Coronary artery (tissue), 2 donors: ENCODE data around the gene SPINDOC.

Experiments
- DNase-seq: peaks from one replicate; pipeline ENCODE4 v3.0.0-alpha.2; 2017; ENCODE audit warnings: low spot score
- H3K27ac ChIP-seq, 2 donors: fragments of 200-600 bp; sonication (generic); one replicate each; pipeline ENCODE4 v1.5.1; 2016 to 2019
- H3K4me3 ChIP-seq: fragments of 200-600 bp; sonication (generic); 2 replicates; pipeline ENCODE4 v1.5.1; 2016; ENCODE audit warnings: mild to moderate bottlenecking, moderate library complexity
- CTCF ChIP-seq: fragments of 200-600 bp; sonication (generic); IDR thresholded peaks from one replicate; pipeline ENCODE4 v1.5.1; 2019; ENCODE audit warnings: antibody characterized with exemption

The SPINDOC gene

GRCh38 chr11:63840356-63841060, 27.3 kb downstream of the SPINDOC start:
- peak overlapping the region; percentile 12 to 89 for H3K27ac ChIP-seq
- H3K4me3 ChIP-seq: peak overlapping the region; percentile 89
- no peak for TF ChIP-seq CTCF
- DNase-seq: no peak

GRCh38 chr11:63841554-63841953, 28.3 kb downstream of the SPINDOC start:
- H3K4me3 ChIP-seq: peak overlapping the region; percentile 89
- H3K27ac ChIP-seq: peak overlapping the region; percentile 51
- DNase-seq: no peak
- TF ChIP-seq CTCF: no peak

- Histone ChIP-seq H3K27ac (no peak overlapping the region), H3K4me3 (no peak overlapping the region)
- DNase-seq: no peak
- TF ChIP-seq CTCF: no peak
Observed at GRCh38 chr11:63843041-63843440, 29.8 kb downstream of the SPINDOC start.

GRCh38 chr11:63844836-63845235, 31.6 kb downstream of the SPINDOC start:
- Histone ChIP-seq H3K4me3 (no peak overlapping the region), H3K27ac (peak overlapping the region in 1 of 2 donors; percentile 15)
- DNase-seq: no peak
- no peak for TF ChIP-seq CTCF

GRCh38 chr11:63845303-63845702, 32.0 kb downstream of the SPINDOC start:
- no peak for TF ChIP-seq CTCF
- DNase-seq: no peak
- peak overlapping the region in 1 of 2 donors; percentile 15 for H3K27ac ChIP-seq
- H3K4me3 ChIP-seq: no peak overlapping the region

GRCh38 chr11:63845911-63846310, 32.7 kb downstream of the SPINDOC start:
- Histone ChIP-seq H3K27ac (peak overlapping the region in 1 of 2 donors; percentile 15), H3K4me3 (no peak overlapping the region)
- no peak for TF ChIP-seq CTCF
- DNase-seq: no peak

- DNase-seq: no peak
- H3K27ac ChIP-seq: no peak overlapping the region
- TF ChIP-seq CTCF: no peak
- no peak overlapping the region for H3K4me3 ChIP-seq
Observed at GRCh38 chr11:63846897-63847296, 33.6 kb downstream of the SPINDOC start.
